Thyroid gland (tissue), 4 donors: Measurements from ENCODE around the gene NUDT16L1.

Experiments used
- CTCF ChIP-seq, 6 experiments: fragments of 200-600 bp in 3 of 6; fragments of 450-650 bp in 3 of 6; sonication (generic) in 3 of 6; IDR thresholded peaks; one replicate each; pipeline ENCODE4 v1.5.1; 2016 to 2019; ENCODE audit warnings: antibody characterized with exemption in 6 of 6, mild to moderate bottlenecking in 2 of 6, inconsistent platforms in 1 of 6, moderate library complexity in 1 of 6
- POLR2A ChIP-seq, 2 donors: fragments of 450-650 bp; IDR thresholded peaks; one replicate each; pipeline ENCODE4 v1.6.1; 2017; ENCODE audit warnings: antibody characterized with exemption in 2 of 2, mild to moderate bottlenecking in 2 of 2, moderate library complexity in 1 of 2

- TF ChIP-seq POLR2A (IDR thresholded peaks at IDR 0.05) (no peak), CTCF (IDR thresholded peaks at IDR 0.05) (peak in 2 of 6 experiments; percentile 40 to 50)
These were observed 10.6 kb upstream of the NUDT16L1 start for GRCh38 chr16:4682616-4683254.
